GM12801 (cell line): ENCODE measurements around the gene PGC.

ENCODE experiments used
- CTCF ChIP-seq: IDR thresholded peaks from one replicate; pipeline ENCODE4 v1.5.1; 2011; ENCODE audit warnings: control low read depth; ENCODE audit not compliant: insufficient read length; ENCODE audit errors: extremely low read depth

PGC gene

GRCh38 chr6:41771058-41771983 lies 24.1 kb upstream of the PGC start:
- TF ChIP-seq CTCF, result no peak

GRCh38 chr6:41770381-41771057 lies 23.3 kb upstream of the PGC start:
- no peak for TF ChIP-seq CTCF

- no peak for TF ChIP-seq CTCF
Measured at GRCh38 chr6:41769376-41769775, 22.2 kb upstream of the PGC start.

GRCh38 chr6:41768545-41769308 lies 21.5 kb upstream of the PGC start:
- TF ChIP-seq CTCF, result no peak

- no peak for TF ChIP-seq CTCF
Measured at GRCh38 chr6:41767112-41767833, 20.1 kb upstream of the PGC start.

GRCh38 chr6:41763470-41763869 lies 16.3 kb upstream of the PGC start:
- no peak for TF ChIP-seq CTCF
